HL-60/S4 treated with retinoic acid at 250 ng/mL for 4 days and 3 days (cell line): Measurements from ENCODE around the gene MRPL14.
"Not testable (repeated sequence)": the region's sequence is repeated elsewhere in the genome, so short reads cannot be mapped to it uniquely, and the experiment has no call there.

Experiments
- in situ Hi-C: fragments of 300-500 bp; cut with MboI; formaldehyde crosslinking; loops from 2 replicates; pipeline ENCODE4 v1.7.0; 2022; ENCODE audit warnings: low sequenced_read_pairs

MRPL14 gene

DNA sequence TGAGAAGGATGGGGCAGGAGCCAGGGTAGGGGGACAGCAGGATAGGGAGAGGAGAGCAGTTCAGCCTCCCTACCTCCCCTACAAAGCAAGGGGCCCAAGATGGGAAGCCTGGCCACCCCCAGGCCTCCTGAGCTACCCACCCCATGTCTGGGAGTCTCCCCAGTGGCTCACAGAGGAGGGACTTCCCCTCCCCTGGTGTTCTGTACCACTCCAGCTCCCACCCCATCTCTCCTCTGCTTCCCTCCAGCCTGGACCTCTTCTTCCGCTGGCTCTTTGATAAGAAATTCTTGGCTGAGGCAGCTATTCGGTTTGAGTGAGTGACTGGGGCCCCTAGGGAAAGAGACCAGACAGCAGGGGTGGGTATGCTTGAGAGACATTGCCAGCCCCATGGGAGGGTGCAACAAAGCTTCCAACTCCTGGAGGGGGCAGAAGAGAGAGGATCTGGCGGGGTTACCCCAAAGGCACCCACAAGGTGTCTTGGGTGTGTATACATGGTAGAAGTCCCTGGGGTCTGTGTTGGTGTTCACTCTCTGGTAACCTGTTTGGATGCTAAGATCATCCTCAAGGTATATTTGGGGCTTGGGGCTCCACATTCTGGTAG is 23.2 kb upstream of the MRPL14 start:
- in situ Hi-C loops, result loop anchor here (5.0 kb wide), 1 partner anchor 43 kb away; no protein-coding TSS in a partner anchor

DNA sequence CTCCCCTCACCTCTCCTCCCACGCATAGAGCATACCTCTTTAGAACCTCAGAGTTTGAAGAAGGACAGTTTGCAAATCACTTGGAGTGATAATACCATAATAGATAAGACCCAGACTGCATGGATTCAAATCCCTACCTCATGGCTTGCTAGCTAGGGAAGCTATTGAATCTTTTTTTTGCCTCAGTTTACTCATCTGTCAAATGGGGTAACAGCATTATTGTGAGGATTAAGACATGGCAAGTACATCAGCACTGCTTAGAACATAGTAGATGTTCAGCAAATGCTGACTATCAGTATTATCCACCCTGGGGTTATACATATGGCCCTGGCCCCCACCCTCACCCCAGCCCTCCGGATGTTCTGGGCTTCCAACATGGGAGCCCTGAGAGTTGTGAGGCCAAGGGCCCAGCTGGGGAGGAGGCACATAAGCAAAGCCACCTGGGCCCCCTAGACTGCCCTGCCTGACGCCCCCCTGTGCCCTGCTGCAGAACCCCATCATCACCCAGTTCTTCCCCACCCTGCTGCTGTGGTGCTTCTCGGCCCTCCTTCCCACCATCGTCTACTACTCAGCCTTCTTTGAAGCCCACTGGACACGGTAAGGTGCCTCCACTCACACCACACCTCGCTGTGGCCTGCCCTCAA is 22.2 kb upstream of the MRPL14 start:
- in situ Hi-C loops, result loop anchor here (5.0 kb wide), 1 partner anchor 42 kb away; no protein-coding TSS in a partner anchor

DNA sequence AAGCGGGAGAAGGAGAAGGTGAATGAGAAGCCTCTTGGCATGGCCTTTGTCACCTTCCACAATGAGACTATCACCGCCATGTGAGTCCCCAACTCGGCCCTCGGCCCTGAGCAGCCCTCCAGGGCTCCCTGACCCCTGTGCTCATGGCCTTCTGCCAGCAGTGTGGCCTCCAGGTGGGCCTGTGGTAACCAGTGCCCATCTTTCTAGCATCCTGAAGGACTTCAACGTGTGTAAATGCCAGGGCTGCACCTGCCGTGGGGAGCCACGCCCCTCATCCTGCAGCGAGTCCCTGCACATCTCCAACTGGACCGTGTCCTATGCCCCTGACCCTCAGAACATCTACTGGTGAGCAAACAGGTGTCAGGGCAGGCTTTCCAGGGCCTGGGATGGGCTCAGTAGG is 21.1 kb upstream of the MRPL14 start:
- in situ Hi-C loops, result no loop called here

DNA sequence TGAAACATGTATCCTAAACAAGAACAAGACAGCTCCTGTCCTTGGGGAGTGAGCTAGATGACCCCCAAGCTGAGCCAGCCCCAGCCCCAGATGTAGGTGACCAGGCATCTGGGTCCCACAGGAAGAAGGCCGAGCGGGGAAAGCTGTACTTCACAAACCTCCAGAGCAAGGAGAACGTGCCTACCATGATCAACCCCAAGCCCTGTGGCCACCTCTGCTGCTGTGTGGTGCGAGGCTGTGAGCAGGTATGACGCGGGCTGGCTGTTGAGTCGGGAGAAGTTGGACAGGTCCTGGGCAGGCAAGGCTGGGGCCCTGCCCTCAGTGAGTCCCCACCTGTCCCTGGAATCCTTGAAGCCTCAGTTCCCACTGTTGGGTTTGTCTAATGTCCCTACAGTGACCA is 20.0 kb upstream of the MRPL14 start:
- in situ Hi-C loops, result no loop called here

DNA sequence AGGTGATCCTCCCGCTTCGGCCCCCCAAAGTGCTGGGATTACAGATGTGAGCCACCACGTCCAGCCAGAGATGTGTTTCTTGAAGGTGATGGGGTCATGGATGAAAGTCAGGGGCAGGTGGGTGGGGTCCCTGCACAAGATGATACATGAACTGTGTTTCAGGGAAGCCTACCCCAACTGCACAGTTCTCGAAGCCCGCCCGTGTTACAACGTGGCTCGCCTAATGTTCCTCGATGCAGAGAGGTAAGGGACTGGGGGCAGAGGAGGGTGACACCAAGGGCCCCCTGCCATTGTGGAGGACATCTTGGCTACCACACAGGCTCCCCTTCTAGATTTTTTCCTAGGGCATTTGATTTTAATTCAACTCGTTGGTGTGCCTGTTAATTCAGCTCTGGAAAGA is 19.4 kb upstream of the MRPL14 start:
- in situ Hi-C loops, result no loop called here

DNA sequence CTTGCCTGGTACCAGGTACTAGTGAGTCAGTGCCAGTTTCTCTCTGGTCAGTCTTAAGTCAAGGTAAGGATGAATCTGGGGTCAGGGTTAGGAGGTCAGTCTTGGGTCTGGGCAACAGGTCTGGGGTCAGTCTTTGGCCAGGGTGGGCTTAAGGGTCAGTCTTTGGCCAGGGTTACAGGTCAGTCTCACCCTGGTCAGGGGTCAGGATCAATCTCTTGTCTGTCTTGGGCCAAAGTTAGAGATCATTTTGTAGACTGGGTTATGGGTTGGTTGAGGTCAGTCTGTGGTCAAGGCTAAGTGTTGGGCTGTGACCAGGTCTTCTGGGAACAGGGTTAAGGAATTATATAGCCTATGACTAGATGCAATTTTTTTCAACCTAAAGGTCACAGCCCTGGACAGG is 18.6 kb upstream of the MRPL14 start:
- in situ Hi-C loops, result no loop called here

DNA sequence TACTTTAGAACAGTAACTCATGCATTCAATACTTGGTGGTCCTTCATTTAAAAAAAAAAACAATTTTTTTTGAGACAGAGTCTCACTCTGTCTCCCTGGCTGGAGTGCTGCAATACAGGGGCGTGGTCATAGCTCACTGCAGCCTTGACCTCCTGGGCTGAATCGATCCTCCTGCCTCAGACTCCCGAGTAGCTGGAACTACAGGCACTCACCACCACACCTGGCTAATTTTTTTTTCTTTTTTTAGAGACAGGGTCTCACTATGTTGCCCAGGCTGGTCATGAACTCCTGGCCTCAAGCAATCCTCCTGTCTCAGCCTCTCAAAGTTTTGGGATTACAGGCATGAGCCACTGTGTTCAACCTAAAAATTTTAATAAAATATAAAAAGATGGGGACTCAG is 17.3 kb upstream of the MRPL14 start:
- in situ Hi-C loops, result not testable (repeated sequence)

DNA sequence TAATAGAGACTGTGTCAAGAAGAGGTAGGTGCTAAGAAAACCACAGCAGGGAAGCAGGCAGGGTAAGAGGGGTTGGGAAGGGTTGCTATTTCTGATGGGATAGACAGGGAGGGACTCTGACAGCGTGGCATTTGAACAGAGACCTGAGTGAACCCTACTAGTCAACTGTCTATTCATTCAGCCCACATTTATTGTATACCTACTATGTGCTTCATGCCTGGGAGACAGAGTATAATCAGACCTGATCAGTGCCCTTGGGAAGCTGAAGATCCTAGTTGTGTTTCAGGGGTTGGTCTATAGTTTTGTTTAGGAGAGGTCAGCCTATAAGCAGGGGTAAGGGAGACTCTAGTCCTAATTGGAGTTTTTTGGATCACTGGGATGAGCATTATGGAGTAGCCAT is 16.5 kb upstream of the MRPL14 start:
- in situ Hi-C loops, result no loop called here

DNA sequence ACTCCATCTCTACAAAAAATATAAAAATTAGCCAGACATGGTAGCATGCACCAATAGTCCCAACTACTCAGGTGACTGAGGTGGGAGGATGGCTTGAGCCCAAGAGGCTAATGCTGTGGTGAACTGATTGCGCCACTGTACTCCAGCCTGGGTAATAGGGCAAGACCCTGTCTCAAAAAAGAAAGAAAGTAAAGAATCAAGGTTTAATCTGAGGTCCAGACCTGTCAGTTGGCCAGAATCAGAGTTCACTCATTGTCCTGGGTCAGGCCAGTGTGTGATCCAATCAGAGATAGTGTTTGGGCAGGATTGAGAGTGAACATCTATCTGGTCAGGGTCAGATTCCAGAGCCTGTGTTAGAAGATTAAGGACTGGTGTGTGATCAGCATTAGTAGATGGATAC is 15.6 kb upstream of the MRPL14 start:
- in situ Hi-C loops, result no loop called here

DNA sequence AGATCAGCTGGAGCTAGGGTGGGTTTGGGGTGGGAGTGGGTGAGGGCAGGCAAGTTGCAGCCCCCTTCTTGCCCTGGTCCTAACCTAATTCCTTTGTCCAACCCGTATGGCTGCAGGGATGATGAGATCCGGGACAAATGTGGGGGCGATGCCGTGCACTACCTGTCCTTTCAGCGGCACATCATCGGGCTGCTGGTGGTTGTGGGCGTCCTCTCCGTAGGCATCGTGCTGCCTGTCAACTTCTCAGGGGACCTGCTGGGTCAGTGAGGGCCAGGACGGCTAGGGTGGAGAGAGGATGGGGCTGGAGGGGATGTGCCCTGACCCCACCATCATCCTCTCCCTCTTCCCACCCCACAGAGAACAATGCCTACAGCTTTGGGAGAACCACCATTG is 12.1 kb upstream of the MRPL14 start:
- in situ Hi-C loops, result no loop called here

DNA sequence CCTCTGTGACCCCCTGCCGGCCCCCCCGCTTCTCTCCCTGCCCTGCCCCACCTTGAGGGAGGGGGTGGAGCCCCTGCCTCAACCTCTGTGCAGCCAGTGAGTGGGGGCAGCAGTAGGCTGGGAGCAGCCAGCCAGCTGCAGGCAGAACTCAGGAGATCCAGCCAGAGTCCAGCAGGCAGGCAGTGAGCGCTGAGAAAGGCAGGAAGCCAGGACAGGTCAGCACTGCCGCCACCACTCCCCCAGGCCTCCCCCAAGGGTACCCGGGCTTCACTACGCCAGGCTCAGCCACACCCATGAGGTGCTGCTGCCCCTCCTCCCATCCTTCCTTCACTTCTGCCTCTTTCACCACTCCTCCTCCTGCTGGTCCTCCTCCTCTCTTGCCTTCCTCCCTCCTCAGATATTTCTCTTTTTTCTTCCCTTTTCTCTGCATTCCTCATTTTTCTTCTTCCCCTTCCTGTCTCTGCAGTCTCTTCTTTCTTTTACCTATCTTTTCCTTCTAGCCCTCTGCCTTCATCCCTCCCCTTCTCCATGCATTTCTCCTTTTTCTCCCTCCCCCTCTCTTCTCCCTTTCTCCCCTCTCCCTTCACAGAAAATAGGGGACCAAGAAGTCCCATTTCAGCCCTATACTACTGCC is 11.6 kb upstream of the MRPL14 start:
- in situ Hi-C loops, result no loop called here

DNA sequence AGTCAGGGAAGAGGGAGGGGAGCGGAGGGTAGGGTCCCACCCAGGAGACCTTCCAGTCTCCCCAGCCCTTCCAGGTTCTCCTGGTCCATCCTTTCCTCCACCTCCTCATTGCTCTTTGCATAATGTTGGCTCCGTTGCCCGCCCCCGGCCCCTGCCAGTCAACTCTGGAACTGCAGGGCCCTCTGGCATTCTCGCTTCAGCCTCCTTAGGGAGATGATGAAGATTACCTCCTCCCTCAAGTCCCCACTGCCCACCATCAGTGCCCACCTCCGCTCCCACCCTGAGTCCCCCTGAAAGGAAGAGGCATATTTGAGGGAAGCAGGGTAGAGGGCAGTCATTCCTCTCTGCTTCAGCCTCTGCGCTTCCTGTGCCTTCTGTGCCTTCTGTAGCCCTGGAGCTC is 8.6 kb upstream of the MRPL14 start:
- in situ Hi-C loops, result no loop called here

DNA sequence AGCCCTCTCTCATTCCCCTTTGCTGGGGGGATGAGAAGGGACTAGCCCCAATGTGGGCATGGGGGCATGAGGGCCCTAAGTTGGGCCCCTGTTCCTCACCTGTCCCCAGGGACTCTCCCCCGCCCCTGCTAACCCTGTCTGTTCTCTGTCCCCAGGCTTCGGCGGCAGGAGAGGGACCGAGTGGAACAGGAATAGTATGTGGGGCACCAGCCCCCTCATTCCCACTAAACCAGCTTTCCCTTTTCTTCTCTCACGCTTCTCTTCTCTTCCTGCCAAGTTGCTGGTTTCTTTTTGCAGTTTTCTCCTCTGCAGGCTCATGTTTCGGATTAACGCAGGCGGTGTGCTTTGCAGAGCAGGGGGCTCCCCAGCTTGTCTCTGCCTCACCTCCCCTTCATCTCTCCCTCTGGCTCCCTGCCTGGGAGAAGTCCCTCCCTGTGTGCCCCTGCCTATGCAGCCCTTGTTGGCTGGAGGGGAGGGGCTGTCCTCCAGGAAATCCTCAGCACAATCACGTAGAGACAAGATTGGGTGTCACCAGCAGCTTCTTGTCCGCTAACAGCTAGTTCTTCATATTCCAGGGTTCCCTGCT is 8.0 kb upstream of the MRPL14 start:
- in situ Hi-C loops, result no loop called here

DNA sequence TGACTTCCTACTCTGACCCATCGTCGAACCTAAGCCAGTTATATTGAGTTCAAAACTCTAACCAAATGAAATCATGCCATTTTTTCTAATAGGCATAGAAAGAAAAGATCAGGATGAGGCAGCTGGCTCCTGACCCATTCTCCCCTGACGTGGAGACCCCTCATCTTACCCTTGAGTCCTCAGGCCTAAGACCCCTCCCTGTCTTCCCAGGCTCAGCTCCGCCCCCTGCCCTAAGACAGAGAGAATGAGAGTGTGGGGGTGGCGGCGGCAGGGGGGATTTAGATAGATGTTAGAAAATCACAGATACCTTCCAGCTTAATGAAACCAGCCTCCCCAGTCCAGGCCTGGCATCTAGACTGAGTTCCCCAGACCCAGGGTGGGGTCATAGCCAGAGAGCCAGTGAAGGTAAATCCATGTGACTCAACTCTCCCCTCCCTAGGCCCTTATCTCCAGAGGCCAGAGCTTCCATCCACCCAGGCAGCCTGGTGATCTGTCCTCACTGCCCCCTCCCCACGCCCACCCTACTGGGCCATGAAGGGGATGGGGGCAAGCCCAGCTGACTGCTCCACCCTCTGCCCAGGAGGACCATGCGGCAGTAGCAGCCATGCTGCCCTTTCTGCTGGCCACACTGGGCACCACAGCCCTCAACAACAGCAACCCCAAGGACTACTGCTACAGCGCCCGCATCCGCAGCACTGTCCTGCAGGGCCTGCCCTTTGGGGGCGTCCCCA is 6.9 kb upstream of the MRPL14 start:
- in situ Hi-C loops, result no loop called here

DNA sequence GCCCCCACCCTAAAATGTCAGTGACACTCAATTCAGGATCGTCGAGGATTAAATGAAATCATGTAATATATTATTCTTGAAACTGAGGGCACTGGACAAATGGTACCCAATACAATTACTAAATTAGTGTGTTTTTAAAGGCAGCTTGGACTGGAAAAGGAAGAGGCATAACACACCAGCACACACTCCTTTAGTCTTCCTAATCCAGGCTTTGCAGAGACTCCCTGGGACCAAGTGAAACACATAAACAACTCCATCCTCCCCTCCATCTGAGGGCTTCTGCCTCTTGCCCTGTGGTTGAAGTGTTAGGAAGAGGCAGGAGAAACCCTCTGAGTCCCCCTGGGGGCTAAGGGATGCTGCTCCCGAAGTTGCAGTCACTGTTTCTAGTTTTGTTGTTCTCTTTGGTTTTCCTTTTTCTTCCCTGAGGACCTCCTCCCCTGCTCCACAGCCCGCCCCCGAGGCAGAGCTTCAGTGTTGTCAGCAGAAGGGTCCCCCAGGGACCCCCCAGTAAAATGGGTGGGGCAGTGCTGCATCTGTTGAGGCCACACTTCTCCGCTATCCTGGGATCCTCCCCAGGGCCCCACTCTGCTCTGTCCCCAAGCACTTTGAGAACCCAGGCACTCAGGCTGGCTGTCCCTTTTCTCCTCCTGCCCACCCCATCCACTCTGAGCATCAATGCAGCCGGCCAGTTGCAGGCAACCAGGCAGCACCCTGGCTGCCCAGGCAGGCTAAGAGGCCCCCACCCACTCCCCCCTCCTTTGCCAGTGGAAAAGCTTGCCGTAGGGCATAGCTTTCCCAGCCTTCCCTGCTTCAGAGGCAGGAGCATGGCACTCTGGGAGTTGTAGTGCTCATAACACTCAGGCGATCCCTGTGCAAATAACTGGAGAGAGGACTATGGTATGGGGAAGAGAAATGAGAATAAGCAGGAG is 6.0 kb upstream of the MRPL14 start:
- in situ Hi-C loops, result no loop called here

DNA sequence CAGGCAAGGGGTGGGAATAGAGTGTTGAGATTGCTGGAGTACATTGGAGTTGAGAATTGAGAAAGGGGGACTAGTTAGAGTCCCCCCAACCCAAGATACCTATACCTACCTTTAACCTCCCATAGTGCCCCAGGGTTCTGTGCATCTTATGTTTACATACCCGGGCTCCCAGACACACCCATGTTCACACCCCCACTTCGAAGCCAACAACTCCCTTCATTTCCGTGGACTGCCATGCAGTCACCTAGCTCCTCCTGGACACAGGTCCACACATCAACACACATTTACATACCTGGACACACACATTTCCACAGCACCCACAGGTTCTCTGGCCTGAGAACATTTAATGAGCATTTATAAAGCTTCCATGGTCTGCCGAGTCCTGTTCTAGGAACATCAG is 5.2 kb upstream of the MRPL14 start:
- in situ Hi-C loops, result no loop called here

DNA sequence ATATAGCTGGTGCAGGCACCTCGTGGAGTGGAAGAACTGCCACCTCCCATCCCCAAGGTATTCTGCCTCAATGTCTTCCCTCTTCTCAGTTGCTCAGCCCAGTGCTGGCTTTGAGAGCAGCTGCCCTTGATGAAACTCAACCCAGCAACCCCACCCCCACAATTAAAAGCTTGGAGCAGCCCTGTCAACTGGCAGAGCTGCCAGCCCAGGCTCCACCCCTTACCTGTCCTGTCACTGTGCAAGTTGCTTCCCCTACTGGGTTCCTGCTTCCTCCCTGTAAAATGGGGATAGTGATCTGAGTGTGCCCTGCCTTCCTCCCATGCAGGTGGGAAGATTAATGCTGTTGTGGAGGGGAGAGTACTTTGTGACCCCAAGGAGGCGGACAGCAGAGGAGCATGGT is 4.6 kb upstream of the MRPL14 start:
- in situ Hi-C loops, result no loop called here

DNA sequence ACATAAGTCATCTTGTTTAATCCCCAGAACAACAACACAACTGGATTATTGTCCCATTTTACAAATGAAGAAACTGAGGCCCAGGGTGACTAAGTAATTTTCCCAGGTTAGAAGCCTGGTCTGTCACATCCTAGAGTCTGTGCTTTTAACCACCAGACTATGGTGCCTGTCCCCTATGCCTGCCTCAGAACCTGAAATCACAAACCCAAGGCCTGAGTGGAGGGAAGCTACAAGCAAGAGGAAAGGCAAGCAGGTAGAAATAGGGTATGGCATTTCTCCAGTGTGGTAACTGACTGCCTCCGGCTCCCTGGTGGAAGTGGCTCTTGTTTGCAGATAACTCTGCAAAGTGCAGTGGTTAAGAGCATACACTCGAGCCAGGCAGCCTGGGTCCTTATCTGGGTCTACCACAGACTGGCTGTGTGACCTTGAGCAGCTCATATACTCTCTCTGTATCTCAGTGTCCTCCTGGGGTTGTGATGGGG is 2.6 kb upstream of the MRPL14 start:
- in situ Hi-C loops, result no loop called here

DNA sequence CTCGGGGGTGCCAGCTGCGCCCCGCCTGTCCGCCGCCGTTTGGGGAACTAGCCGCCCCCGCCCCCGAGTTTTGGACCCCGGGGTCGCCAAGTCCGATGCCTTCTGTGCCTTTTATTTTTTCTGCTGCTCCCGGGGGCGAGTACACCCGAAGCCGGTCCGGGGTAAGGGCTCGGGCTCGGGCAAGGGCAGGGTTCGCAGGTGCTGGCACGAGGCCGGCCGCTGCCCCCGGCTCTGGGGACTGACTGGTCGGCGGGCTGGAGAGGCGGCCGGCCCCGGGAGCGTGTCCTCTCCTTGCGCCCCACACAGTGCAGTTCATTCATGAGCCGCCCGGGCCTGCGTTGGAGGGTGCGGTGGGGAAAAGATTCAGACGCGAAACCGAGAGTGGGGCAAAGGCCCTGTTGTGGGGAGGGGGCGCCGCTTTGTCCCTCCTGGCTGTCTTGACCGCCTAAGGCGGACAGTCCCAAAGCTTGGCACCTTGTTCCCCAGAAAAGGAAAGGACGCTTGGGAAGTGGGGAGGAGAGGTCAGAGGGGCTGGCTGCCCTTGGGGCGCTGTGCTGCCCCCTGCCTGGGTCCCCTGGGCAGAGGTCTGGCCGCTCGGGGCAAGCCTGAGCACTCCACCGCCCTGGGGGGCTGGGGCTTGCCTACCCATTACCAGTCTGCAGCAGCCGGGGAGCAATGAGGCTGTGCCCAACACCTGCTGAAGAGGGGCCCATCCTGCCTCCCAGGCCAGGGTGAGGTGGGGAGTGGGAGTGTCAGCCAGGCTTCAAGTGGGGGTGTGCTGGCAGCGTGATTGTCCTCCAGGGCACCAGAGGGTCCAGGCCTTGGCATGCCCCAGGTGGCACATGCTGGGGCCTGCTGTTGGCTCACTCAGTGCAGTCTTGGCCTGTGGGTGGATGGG is 1.0 kb upstream of the MRPL14 start:
- in situ Hi-C loops, result no loop called here
